Measurements from ENCODE around the gene CCDC88B.

CCDC88B gene

DNA sequence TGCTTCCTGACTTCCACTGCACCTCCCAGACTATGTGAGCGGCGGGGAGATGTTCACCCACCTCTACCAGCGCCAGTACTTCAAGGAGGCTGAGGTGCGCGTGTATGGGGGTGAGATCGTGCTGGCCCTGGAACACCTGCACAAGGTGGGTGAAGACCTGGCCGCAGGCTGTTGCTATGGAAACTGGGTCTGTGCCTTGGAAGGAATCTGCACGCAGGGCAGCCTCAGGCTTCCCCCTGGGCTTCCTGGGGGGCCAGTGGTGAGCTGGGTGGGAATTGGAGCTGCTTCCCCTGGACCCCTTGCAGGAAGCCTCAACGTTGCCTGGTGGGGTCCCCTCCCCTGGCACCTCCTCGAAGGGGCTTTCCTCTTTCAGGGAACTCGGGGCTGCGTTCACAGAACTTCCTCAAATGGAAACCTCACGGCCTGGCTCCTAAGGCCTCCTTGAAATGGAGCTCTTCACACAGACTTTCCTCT is 20.5 kb downstream of the CCDC88B start:
- DNase-seq = peak in 1 of 2 experiments; percentile 72

DNA sequence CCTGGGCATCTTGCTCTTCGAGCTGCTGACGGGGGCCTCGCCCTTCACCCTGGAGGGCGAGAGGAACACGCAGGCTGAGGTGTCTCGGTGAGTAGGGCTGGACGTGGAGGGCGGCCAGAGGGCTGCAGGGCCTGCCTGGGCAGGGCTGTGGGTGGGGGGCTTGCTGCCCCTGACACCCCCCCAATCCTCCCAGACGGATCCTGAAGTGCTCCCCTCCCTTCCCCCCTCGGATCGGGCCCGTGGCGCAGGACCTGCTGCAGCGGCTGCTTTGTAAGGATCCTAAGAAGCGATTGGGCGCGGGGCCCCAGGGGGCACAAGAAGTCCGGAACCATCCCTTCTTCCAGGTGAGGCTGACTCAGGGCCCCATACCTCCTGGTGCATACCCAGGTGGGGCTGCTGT is 21.7 kb downstream of the CCDC88B start:
- DNase-seq = no peak

DNA sequence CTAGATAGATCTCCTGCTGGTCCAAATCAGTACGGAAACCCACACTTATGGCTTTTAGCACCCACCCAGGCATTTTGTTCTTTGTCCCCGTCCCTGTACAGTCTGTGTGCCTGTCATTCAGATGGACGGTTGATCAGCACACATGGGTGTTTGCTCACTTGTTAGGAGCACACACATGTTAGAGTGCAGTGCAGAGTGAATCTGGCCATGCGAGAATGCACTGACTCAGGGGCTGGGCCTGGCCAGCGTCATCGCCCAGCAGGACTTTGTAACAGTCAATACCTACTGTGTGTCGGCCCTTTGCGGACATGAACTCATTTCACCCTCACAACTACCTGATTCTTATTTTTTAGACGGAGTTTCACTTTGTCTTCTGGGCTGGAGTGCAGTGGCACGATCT is 22.3 kb downstream of the CCDC88B start:
- DNase-seq = no peak

DNA sequence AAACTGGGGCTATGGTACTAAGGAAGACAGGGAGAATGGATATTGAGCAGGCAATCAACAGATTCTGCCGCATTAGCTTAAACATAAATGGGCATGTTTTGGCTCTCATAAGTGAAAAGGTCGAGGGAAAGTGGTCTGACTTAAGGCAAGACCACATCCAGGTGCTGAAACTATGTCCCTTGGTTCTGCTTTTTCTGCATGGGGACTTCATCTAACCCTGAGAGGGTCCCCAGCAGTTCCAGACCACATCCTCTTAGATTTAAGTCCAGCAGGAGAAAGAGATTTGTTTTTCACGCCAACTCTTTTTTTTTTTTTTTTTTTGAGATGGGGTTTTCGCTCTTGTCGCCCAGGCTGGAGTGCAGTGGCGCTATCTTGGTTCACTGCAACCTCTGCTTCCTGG is 24.4 kb downstream of the CCDC88B start:
- DNase-seq = no peak

DNA sequence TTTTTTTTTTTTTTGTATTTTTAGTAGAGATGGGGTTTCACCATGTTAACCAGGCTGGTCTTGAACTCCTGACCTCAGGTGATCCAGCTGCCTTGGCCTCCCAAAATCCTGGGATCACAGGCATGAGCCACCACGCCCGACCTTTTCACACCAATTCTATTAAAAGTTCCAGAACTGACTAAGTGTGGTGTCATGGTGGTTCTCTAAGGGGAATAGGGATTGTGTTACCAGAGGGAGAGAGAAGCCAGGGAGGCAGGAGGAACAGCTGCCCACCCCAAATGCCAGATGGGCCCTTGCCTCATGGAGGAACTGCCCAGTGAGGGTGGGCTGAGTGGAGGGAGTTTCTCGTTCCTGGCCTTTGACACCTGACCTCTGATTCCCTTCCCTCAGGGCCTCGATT is 24.9 kb downstream of the CCDC88B start:
- DNase-seq = no peak

DNA sequence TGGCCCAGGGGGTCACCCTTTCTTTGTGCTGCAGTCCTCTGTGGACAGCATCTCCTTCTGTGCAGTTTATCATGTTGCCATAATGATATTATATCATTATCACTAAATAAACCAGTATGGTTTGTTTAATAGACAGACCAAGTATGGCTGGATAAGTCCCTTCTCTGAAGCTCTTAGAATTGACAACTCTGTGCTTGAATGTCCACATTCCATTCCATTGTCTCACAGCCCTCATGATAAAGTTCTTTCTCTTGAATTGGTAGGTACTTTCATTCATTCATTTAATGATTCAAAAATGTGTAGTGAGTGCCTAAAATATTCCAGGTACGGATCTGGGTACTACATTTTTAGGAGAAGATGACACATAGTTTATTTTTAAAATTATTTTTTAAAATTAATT is 26.7 kb downstream of the CCDC88B start:
- DNase-seq = no peak

DNA sequence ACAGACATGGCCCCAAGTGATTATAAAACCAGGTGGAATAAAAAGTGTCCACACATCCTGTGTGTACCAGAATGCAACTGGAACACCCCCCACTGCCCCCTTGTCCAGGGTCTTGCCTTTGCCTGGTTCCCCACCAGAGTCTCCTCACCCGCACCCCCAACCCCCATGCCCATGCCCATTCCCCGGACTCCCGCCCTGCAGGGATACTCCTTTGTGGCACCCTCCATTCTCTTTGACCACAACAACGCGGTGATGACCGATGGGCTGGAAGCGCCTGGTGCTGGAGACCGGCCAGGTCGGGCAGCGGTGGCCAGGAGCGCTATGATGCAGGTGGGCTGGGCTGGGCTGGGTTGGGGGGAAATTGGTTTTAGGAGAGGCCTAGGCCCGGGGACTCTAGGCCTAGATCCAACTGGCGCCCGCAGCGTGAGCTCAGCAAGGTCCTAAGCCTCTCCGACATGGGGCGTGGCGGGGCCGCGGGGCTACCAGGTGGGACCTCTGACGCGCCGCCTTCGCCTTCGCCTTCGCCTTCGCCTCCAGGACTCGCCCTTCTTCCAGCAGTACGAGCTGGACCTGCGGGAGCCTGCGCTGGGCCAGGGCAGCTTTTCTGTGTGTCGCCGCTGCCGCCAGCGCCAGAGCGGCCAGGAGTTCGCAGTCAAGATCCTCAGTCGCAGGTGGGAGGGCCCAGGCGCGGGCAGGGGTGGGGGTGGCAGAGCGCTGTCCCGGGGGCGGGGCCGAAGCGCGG is 28.1 kb downstream of the CCDC88B start:
- DNase-seq = no peak

DNA sequence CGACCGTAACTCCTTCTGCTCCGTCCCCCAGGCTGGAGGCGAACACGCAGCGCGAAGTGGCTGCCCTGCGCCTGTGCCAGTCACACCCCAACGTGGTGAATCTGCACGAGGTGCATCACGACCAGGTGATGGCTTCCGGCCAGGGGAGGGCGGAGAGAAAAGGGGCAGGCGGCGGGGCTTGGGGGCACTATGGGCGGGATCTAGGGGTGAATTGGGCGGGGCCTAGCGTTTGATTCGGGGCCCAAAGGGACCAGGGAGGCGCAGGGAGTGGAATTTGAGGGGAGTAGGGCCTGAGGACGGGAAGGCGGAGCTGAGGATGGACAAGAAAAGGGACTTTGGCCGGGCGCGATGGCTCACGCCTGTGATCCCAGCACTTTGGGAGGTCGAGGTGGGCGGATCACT is 28.7 kb downstream of the CCDC88B start:
- no peak for DNase-seq

DNA sequence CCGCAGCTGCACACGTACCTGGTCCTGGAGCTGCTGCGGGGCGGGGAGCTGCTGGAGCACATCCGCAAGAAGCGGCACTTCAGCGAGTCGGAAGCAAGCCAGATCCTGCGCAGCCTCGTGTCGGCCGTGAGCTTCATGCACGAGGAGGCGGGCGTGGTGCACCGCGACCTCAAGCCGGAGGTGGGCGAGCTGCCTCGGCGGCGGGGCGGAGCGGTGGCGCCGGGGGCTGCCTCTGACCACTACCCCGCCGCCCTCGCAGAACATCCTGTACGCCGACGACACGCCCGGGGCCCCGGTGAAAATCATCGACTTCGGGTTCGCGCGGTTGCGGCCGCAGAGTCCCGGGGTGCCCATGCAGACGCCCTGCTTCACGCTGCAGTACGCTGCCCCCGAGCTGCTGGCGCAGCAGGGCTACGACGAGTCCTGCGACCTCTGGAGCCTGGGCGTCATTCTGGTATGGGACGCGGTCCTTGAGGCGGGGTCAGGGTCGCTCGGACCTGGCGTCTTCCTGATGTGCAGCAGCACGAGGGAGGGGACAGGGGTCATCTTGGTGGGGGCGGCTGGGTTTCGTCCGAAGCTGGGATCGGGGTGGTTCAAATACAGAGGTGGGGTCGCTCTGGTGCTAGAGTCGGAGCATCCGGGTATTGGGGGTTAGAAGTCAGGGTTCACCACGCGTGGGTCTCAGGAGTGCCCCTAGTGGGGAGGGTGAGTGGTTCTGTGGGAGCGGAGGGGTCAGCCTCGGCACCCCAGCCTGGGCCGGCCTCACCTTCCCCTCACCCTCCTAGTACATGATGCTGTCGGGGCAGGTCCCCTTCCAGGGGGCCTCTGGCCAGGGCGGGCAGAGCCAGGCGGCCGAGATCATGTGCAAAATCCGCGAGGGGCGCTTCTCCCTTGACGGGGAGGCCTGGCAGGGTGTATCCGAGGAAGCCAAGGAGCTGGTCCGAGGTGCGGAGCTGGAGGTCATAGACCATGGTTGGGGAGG is 29.7 kb downstream of the CCDC88B start:
- no peak for DNase-seq

DNA sequence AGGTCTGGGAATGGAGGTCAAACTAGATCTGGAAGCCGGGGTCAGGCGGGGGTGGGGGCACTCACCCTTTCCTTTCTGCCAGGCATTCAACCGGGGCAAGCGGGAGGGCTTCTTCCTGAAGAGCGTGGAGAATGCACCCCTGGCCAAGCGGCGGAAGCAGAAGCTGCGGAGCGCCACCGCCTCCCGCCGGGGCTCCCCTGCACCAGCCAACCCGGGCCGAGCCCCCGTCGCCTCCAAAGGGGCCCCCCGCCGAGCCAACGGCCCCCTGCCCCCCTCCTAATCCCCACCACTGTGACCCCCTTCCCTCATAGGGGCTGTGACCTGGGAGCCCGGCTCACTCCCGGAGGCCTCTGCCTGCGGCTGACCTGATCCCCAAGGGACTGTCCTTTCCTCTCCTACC is 31.2 kb downstream of the CCDC88B start:
- no peak for DNase-seq

DNA sequence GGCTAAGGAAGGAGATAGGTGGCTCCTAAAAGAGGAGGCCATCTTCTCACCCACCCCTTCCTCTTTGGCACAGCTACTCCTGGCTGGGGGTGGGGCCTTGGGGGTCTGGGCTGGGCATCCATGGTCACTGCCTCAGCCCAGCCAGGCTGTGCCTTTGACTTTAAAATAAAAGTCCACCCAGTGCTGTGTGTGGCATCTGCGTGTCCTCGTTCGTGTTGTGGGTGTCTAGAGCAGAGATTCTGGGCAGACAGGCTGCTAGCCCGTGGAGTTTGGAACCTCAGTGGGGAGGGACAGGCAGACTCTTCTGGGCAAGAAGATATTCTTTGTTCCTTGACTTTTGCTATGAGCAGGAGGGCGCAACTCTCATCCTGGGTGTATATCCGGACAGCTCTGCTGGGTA is 32.0 kb downstream of the CCDC88B start:
- no peak for DNase-seq

DNA sequence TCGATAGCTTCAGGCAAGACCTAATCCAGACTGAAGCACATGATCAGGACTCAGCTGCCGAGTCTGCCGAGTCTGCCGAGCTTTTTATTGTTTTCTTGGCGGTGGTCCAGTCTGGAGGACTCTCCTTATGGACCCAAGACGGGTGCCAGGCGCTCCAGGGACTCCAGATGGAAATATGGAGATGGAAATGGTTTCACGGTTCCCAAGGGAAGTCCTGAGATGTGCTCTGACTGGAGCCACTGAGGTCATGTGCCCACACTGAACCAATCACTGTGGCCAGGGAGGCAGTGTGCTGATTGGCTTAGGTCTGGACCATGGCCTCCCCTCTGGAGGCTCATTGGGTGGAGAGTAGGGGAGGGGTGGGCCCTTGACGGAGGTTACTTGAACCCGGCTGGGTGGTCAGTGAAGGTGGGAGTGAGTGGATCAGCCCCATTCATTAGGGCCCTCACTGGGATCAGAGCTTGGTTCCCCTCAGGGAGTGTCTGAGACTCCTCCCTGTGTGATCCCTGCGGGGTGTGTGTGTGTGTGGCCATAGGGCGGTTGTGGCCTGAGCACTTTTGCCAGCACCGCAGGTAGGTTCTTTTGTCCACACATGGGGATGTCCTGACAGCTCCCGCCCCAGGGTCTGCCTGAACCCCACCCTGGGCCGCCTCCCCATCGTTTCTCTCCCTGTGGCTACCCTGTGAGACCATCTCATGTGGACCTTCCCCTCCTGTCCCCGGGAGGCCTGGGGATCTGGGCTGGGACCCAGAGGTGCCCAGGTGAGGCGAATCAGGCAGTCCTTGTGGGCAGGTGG is 33.0 kb downstream of the CCDC88B start:
- peak; percentile 44 to 77 for DNase-seq

DNA sequence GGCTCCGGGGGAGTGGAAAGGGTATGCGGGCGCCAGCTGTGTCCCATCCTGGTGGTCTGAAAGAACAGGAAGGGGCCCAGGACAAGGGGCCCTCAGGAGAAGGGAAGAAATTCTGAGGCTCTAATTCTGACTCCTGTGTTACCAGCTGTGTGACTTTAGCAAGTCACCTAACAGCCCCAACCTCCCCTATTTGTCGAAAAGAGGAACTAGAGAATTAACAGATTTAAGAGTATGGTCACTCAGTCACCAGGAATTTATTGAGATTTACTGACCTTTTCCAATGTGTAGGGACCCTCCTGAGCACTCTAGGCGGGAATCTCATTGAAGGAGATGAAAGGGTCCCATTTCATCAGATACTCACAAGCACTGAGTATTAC is 33.6 kb downstream of the CCDC88B start:
- no peak for DNase-seq

DNA sequence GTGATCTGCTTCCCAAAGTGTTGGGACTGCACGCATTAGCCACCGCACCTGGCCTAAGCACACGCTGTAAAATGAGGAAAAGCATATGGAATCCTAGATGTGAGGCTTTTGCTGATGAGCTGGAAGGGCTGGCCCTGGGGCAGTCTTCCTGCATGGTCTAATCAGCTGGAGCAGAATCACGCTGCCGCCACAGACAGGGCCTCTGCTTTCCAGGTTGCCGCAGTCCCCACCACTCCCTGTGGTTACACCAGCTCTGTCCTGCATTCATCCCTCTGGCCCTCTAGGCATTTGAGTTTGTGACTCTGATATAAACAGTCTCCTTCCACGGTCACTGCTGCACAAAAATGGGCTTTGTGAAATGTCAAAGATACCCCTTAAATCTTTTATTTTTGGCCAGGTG is 36.1 kb downstream of the CCDC88B start:
- no peak for DNase-seq

DNA sequence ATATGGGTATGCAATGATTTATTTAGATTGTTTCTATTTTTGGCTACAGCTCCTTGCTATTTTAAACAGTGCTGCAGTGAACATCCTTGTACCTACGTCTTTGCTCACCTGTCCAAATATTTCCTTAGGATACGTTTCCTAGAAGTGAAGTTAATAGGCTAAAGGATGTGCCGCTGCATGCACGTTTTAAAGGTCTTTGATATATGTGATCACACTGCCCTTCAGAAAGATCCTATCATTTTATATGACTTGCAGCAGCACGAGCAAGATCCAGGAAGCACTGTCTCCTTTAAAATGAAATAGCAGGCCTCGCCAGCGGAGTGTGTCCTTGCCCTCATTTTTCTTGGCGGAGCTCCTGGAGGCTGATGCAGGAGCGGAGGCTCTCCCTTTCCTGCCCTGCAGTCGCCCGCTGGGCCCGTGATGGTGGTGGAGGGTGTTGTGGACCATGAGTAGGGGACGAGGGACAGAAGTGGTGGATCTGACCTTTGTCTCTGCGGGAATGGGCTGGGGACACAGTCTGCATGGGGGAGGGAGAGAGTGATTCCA is 38.4 kb downstream of the CCDC88B start:
- DNase-seq = peak in 1 of 2 experiments; percentile 32

DNA sequence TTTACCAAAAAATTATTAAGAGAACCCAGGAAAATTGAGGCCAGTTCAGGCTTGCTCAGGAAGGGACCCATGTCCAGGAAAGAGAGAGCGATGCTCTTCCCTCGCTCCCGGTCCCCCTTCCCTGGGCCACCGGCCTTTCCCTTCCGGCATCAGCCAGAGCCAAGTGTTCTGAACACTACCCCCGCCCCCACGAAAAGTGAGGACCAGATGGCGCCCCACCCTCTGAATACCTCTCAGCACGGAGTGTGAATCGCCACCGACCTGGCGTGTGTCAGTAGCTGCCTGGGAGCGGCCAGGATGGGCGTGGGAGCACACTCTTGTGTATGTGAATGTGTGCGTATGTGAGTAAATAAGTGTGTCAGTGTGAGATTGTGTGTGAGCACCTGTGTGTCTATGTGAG is 39.2 kb downstream of the CCDC88B start:
- no peak for DNase-seq

DNA sequence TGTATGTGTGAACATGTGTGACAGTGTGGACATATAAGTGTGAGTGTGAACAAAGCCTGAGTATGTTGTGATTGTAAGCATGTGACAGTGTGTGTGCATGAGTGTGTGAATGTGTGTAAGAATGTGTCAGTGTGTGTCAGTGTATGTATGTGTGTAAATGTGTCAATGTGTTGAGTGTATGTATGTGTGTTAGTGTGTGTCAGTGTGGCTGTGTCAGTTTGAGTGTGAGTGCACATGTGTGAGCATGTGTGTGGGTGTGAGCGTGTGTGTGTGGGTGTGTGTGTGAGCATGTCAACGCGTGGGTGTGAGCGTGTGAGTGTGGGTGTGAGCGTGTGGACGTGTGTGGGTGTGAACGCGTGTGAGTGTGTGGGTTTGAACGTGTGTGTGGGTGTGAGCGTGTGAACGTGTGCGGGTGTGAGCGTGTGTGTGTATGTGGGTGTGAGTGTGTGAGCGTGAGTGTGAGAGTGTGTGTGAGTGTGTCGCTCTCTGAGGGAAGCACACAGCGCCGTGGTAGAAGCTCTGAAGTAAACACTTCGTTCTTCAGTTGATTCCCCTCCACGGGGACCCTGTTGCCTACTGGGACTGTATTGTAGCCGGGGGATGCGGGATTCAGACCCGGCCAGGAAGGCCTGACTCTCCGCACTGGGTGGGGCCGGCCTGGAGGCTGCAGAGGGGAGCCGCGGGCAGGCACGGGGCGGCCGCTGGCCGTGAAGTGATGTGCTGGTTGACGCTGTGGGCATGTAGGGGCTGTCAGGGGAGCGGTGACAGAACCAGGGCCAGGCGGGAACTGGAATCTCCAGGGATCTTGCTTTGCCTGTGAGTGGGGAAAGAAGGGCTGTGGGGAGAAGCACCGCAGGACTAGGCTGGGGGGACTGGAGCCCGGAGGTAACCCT is 40.1 kb downstream of the CCDC88B start:
- DNase-seq = no peak

DNA sequence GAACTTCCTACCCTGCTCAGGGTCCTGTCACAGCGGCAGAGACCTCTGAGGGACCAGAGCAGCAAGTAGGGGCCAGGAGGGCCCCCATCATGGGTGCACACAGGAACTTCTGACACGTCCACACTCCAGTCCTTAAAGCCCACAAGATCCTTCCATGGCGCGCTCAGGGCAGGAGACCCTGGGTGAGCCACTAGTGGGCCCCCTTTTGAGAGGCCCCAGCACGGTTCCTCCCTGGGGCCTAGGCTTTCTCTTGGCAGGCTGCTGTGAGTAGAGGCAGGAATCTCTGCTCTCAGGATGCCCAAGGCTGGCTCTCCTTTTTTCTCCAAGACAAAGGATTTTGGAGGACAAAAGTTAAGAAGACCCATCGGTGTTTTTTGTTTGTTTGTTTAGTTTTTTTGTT is 41.3 kb downstream of the CCDC88B start:
- DNase-seq = no peak

DNA sequence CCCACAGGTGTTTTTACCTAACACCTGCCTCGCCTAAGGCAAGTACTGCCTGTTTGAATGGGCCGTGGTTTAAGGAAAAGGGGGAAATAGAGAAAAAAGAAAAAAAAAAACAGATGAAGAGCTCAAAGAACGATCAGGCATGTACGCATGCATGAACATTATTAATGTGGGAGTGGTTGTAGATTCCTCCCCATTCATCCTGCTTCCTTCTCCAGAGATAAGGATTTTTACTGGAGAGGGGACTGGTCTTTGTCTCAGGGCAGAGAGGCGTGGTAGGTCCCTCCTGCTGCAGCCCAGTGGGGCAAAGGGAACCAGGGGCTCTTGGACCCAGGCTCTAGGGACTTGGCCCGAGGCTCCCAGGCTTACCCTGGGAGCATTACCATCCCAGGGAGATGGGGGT is 42.0 kb downstream of the CCDC88B start:
- DNase-seq = no peak

DNA sequence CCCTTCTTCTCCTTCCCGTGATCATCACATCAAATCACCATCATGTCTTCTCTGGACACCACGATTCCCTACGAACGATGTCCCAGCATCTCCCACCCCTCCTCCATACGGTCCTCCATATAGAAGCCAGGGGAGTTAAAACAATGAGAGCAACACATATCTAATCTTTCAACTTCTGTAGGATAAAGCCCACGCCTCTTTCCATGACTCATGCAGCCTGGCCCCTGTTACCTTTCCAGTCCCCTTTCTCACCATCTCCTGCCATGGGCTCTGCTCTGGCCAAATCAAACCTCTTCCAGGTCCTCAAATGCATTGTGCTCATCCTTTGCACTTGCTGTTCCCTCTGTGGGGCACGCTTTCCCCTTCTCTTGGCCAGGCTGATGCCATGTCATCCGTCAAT is 42.6 kb downstream of the CCDC88B start:
- DNase-seq = no peak

DNA sequence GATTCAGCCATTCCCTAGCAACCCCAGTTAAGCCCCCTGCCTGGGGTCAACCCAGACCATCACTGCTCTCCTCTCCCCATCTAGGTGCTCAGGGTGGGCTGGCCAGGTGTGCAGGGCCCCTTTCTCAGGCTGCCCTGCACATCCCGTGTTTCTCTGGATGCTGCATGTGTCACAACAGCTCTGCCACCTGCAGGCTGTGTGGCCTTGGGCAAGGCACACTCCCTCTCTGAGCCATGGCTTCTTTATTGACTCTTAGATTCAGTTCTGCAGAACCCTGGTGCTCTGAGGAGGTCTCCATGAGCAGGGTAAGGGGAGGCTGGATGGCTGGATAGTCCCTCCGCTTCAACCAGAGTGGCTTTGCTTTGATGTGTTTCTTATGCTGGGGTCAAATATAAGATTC is 43.6 kb downstream of the CCDC88B start:
- no peak for DNase-seq
